Measurements from ENCODE around the gene ERAL1.
"Not testable (repeated sequence)": the region's sequence is repeated elsewhere in the genome, so short reads cannot be mapped to it uniquely, and the experiment has no call there.

The ERAL1 gene

GRCh38 chr17:28854457-28855335 is at the start of gene ERAL1:
Gene ERAL1, plus strand, starts transcription at chr17:28855016. Its CDS starts 19 bp downstream, at chr17:28855035.
- DNase-seq, result peak; percentile 74

GRCh38 chr17:28807925-28808634 is 46.7 kb upstream of the ERAL1 start:
- DNase-seq, result no peak

GRCh38 chr17:28810437-28810836 is 44.4 kb upstream of the ERAL1 start:
- DNase-seq, result no peak

- no peak for DNase-seq
Measured at GRCh38 chr17:28811651-28812090, 43.1 kb upstream of the ERAL1 start.

- peak; percentile 95 for DNase-seq
Measured at GRCh38 chr17:28812091-28812747, 42.6 kb upstream of the ERAL1 start.

GRCh38 chr17:28812748-28813377 is 42.0 kb upstream of the ERAL1 start:
- no peak for DNase-seq

GRCh38 chr17:28816540-28816939 is 38.3 kb upstream of the ERAL1 start:
- DNase-seq, result no peak

GRCh38 chr17:28818819-28819221 is 36.0 kb upstream of the ERAL1 start:
- DNase-seq, result no peak

- DNase-seq, result no peak
Measured at GRCh38 chr17:28819582-28819981, 35.2 kb upstream of the ERAL1 start.

GRCh38 chr17:28827672-28828071 is 27.1 kb upstream of the ERAL1 start:
- DNase-seq, result no peak

GRCh38 chr17:28828294-28829040 is 26.3 kb upstream of the ERAL1 start:
- DNase-seq, result no peak

- no peak for DNase-seq
Measured at GRCh38 chr17:28834420-28834819, 20.4 kb upstream of the ERAL1 start.

GRCh38 chr17:28836541-28836940 is 18.3 kb upstream of the ERAL1 start:
- not testable (repeated sequence) for DNase-seq

GRCh38 chr17:28839221-28839620 is 15.6 kb upstream of the ERAL1 start:
- no peak for DNase-seq

GRCh38 chr17:28841901-28842281 is 12.9 kb upstream of the ERAL1 start:
- no peak for DNase-seq

GRCh38 chr17:28842282-28843012 is 12.4 kb upstream of the ERAL1 start, which contains the start of gene FAM222B:
Gene FAM222B, minus strand, starts transcription at chr17:28842790. Its CDS starts 76,123 bp downstream, at chr17:28766667.
- DNase-seq, result peak; percentile 80

GRCh38 chr17:28843816-28844148 is 11.0 kb upstream of the ERAL1 start:
- DNase-seq, result no peak

GRCh38 chr17:28846231-28846630 is 8.6 kb upstream of the ERAL1 start:
- DNase-seq, result no peak

GRCh38 chr17:28846699-28847098 is 8.1 kb upstream of the ERAL1 start:
- DNase-seq, result not testable (repeated sequence)

GRCh38 chr17:28848667-28849066 is 6.1 kb upstream of the ERAL1 start:
- DNase-seq, result peak; percentile 44

- DNase-seq, result no peak
Measured at GRCh38 chr17:28849281-28849680, 5.5 kb upstream of the ERAL1 start.

- DNase-seq, result no peak
Measured at GRCh38 chr17:28853295-28853694, 1.5 kb upstream of the ERAL1 start.
